ENCODE results near the gene ZNF22.

ZNF22 gene

GRCh38 chr10:44959247-44960087 lies 41.3 kb upstream of the ZNF22 start, which contains the start of gene RASSF4:
TSS of gene RASSF4 (plus strand) at chr10:44959802. CDS start at chr10:44970203, 10,401 bp downstream.
- H3K27ac Mint-ChIP-seq: peak within 1 kb of the TSS; percentile 61
- H3K4me1 Mint-ChIP-seq: peaks cover 73% of the 10 kb centered on the region
- TF ChIP-seq CTCF (IDR thresholded peaks at IDR 0.05): no peak
- H3K4me3 Mint-ChIP-seq: peak within 1 kb of the TSS; percentile 86
- H3K36me3 Mint-ChIP-seq (ENCODE audit: low read depth): peaks cover 22% of the 10 kb centered on the region
- H3K27me3 Mint-ChIP-seq (ENCODE audit: low read depth, poor library complexity): peaks cover 9% of the 10 kb centered on the region
- H3K9me3 Mint-ChIP-seq: no peaks in the 10 kb centered on the region
- peak; percentile 95 for DNase-seq

- no peak for DNase-seq
- H3K27ac Mint-ChIP-seq: no peak overlapping the region
- peak overlapping the region; percentile 86 for H3K4me3 Mint-ChIP-seq
- H3K27me3 Mint-ChIP-seq (ENCODE audit: low read depth, poor library complexity): peaks cover 12% of the 10 kb centered on the region
- no peaks in the 10 kb centered on the region for H3K9me3 Mint-ChIP-seq
- no peak for TF ChIP-seq CTCF (IDR thresholded peaks at IDR 0.05)
- peaks cover 79% of the 10 kb centered on the region for H3K4me1 Mint-ChIP-seq
- H3K36me3 Mint-ChIP-seq (ENCODE audit: low read depth): peaks cover 16% of the 10 kb centered on the region
Observed at GRCh38 chr10:44960088-44960460, 40.6 kb upstream of the ZNF22 start.

- peaks cover 15% of the 10 kb centered on the region for H3K36me3 Mint-ChIP-seq (ENCODE audit: low read depth)
- peaks cover 12% of the 10 kb centered on the region for H3K27me3 Mint-ChIP-seq (ENCODE audit: low read depth, poor library complexity)
- H3K9me3 Mint-ChIP-seq: no peaks in the 10 kb centered on the region
- peaks cover 83% of the 10 kb centered on the region for H3K4me1 Mint-ChIP-seq
- TF ChIP-seq CTCF (IDR thresholded peaks at IDR 0.05): no peak
- peak overlapping the region; percentile 86 for H3K4me3 Mint-ChIP-seq
- peak overlapping the region; percentile 60 for H3K27ac Mint-ChIP-seq
- DNase-seq: no peak
Observed at GRCh38 chr10:44960482-44961229, 40.1 kb upstream of the ZNF22 start.

GRCh38 chr10:44961230-44961571 lies 39.5 kb upstream of the ZNF22 start:
- no peak for TF ChIP-seq CTCF (IDR thresholded peaks at IDR 0.05)
- no peak for DNase-seq
- Mint-ChIP-seq H3K9me3 (no peaks in the 10 kb centered on the region), H3K27me3 (ENCODE audit: low read depth, poor library complexity) (peaks cover 9% of the 10 kb centered on the region), H3K27ac (peak overlapping the region; percentile 60), H3K4me1 (peaks cover 83% of the 10 kb centered on the region), H3K4me3 (peak overlapping the region; percentile 86), H3K36me3 (ENCODE audit: low read depth) (peaks cover 9% of the 10 kb centered on the region)

- peak overlapping the region; percentile 8 for H3K27ac Mint-ChIP-seq
Observed at GRCh38 chr10:44961931-44962750, 38.6 kb upstream of the ZNF22 start.

More at GRCh38 chr10:44961931-44962750, 38.6 kb upstream of the ZNF22 start:
- peak overlapping the region; percentile 60 for H3K4me3 Mint-ChIP-seq
- peaks cover under 1% of the 10 kb centered on the region for H3K36me3 Mint-ChIP-seq (ENCODE audit: low read depth)
- H3K4me1 Mint-ChIP-seq: peaks cover 91% of the 10 kb centered on the region
- peaks cover 12% of the 10 kb centered on the region for H3K27me3 Mint-ChIP-seq (ENCODE audit: low read depth, poor library complexity)
- TF ChIP-seq CTCF (IDR thresholded peaks at IDR 0.05): no peak
- no peaks in the 10 kb centered on the region for H3K9me3 Mint-ChIP-seq
- no peak for DNase-seq

Data from nephron progenitor cell (in vitro differentiated cells).